AG04450 (cell line): ENCODE results near the gene CDKAL1. TPM values are rescaled to one million over a fixed set of nuclear protein-coding genes. Genes with fewer than 3 reads are reported as not detected.

Source experiments
- CTCF ChIA-PET: fragments of 300-600, 350-600 bp; formaldehyde crosslinking; extraction: SDS; loops from one replicate; lab custom pipeline; 2022; ENCODE audit warnings: antibody characterized with exemption, inconsistent platforms; lab: Charles Lee
- POLR2A ChIA-PET: fragments of 350-600 bp; formaldehyde crosslinking; extraction: SDS; loops from one replicate; lab custom pipeline; 2021; ENCODE audit warnings: antibody characterized with exemption, inconsistent platforms; lab: Yijun Ruan, JAX
- DNase-seq: peaks from one replicate; pipeline ENCODE4 v3.0.0-alpha.2; 2011; ENCODE audit warnings: low read depth, low spot score
- H3K27ac ChIP-seq: one replicate; pipeline ENCODE4 v1.5.1; 2012; ENCODE audit warnings: low read depth, low read length, control low read depth
- H3K27me3 ChIP-seq: one replicate; pipeline ENCODE4 v1.6.0; 2012; ENCODE audit warnings: low read length; ENCODE audit not compliant: control insufficient read depth, insufficient read depth
- H3K4me3 ChIP-seq: 2 replicates; pipeline ENCODE4 v1.5.1; 2011; ENCODE audit warnings: mild to moderate bottlenecking, low read depth, low read length, control low read depth
- H3K9me3 ChIP-seq: 2 replicates; pipeline ENCODE4 v1.5.1; 2012; ENCODE audit warnings: low read length; ENCODE audit not compliant: control insufficient read depth, insufficient read depth
- polyA plus RNA-seq: library from polyadenylated mRNA; depleted of rRNA; stranded (reverse); fragments of >200 nt; gene quantifications from 2 replicates; pipeline ENCODE4 v1.2.3, GENCODE V29; 2011
- TF ChIP-seq, protein P1 (sequence below): IDR thresholded peaks from 2 replicates; pipeline ENCODE4 v1.5.1; 2011; ENCODE audit warnings: low read depth, low read length, control low read depth, inconsistent platforms

The CDKAL1 gene
- polyA plus RNA-seq, 1 experiment, result 9.2 TPM

DNA sequence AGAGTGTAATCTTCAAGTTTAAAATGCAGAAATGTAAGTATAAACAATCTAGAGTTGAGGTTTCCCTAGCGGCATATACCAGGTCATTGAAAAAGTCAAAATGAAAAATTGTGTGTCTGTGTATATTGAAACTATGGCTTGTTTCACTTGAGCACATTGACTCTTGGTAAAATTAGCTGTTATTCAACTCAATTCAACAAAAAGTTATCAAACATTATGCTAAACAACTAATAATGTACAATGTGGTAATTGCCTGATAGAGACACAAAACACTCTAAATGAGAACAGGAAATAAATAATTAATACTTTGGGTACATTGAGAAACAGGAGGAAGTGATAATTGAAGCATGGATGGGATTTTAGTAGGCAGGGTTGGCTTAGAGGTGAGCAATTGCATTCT is 444.8 kb downstream of the CDKAL1 start:
- ChIA-PET POLR2A (interaction anchor here (0.5 to 1.3 kb wide), 5 partner anchors 18 to 616 kb away, joined by 3 to 5 read pairs (median 4); partner anchors contain the start of gene SOX4), CTCF (interaction anchor here (1.1 kb wide), 1 partner anchor 610 kb away, joined by 4 read pairs; no protein-coding TSS in a partner anchor)
- DNase-seq, result no peak
- Histone ChIP-seq H3K27ac (no peak overlapping the region), H3K27me3 (no peaks in the 10 kb centered on the region), H3K9me3 (peaks cover 2% of the 10 kb centered on the region), H3K4me3 (no peak overlapping the region)
- TF ChIP-seq, protein P1, sequence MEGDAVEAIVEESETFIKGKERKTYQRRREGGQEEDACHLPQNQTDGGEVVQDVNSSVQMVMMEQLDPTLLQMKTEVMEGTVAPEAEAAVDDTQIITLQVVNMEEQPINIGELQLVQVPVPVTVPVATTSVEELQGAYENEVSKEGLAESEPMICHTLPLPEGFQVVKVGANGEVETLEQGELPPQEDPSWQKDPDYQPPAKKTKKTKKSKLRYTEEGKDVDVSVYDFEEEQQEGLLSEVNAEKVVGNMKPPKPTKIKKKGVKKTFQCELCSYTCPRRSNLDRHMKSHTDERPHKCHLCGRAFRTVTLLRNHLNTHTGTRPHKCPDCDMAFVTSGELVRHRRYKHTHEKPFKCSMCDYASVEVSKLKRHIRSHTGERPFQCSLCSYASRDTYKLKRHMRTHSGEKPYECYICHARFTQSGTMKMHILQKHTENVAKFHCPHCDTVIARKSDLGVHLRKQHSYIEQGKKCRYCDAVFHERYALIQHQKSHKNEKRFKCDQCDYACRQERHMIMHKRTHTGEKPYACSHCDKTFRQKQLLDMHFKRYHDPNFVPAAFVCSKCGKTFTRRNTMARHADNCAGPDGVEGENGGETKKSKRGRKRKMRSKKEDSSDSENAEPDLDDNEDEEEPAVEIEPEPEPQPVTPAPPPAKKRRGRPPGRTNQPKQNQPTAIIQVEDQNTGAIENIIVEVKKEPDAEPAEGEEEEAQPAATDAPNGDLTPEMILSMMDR, result no peak

- ChIA-PET POLR2A (no interaction called here), CTCF (no interaction called here)
- Histone ChIP-seq H3K27ac (no peak overlapping the region), H3K4me3 (no peak overlapping the region), H3K27me3 (no peaks in the 10 kb centered on the region), H3K9me3 (peaks cover 9% of the 10 kb centered on the region)
- TF ChIP-seq, protein P1, result no peak
- DNase-seq, result no peak
These were observed 449.7 kb downstream of the CDKAL1 start for GRCh38 chr6:20983961-20984360.

DNA sequence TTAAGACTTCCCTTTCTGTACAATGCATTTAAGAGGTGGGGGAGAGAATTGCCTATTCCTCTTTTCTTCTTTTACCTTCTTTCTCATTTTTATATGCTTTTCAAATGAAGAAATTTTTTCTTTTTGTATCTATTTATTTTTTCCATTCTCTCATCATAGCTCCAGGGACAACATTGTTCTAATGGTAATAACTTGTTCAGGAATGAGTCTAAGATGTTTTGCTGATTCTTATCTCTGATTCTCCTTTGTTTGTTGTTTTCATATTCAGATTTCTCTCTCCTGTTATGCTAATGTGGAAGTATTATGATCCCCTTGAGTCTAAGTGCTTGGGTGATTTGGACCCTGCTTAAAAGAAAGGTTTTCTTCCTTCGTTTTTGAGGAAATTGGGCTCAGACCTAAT is 451.6 kb downstream of the CDKAL1 start:
- ChIA-PET CTCF (interaction anchor here (0.6 kb wide), 1 partner anchor 19 kb away, joined by 3 read pairs; no protein-coding TSS in a partner anchor), POLR2A (interaction anchor here (0.7 kb wide), 2 partner anchors 81 to 99 kb away, joined by 3 to 4 read pairs; no protein-coding TSS in a partner anchor)
- TF ChIP-seq, protein P1, result no peak
- Histone ChIP-seq H3K27me3 (no peaks in the 10 kb centered on the region), H3K27ac (no peak overlapping the region), H3K4me3 (no peak overlapping the region), H3K9me3 (peaks cover 9% of the 10 kb centered on the region)
- DNase-seq, result no peak

DNA sequence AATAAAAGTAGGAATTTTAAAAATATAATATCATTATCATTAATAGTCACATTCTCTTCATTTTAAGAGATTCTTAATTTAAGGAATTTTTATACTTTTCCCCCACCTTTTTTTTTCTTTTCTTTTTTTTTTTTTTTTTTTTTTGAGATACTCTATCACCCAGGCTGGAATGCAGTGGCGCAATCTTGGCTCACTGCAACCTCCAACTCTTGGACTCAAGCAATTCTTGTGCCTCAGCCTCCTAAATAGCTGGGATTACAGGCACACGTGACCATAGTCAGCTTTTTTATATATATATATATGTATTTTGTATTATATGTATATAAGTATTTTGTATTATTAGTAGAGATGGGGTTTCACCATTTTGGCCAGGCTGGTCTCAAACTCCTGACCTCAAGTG is 457.7 kb downstream of the CDKAL1 start:
- DNase-seq, result no peak

DNA sequence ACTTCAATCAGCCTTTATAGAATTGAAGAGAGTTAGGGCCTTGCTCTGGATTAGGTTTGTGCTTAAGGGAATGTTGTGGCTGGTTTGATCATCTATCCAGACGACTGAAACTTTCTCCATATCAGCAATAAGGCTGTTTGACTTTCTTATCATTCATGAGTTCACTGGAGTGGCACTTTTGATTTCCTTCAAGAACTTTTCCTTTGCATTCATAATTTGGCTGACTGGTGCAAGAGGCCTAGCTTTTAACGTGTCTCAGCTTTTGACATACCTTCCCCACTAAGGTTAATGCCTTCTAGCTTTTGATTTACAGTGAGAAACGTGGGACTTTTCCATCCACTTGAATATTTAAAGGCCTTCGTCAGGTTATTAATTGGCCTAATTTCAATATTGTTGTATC is 461.8 kb downstream of the CDKAL1 start:
- ChIA-PET POLR2A (no interaction called here), CTCF (no interaction called here)
- no peak overlapping the region for H3K4me3 ChIP-seq
- DNase-seq, result no peak
- TF ChIP-seq, protein P1, result no peak
- H3K27me3 ChIP-seq, result no peaks in the 10 kb centered on the region
- no peaks in the 10 kb centered on the region for H3K9me3 ChIP-seq
- no peak overlapping the region for H3K27ac ChIP-seq

More for the DNA sequence above, 457.7 kb downstream of the CDKAL1 start:
- no peaks in the 10 kb centered on the region for H3K27me3 ChIP-seq
- H3K27ac ChIP-seq, result no peak overlapping the region
- ChIA-PET CTCF (no interaction called here), POLR2A (no interaction called here)
- TF ChIP-seq, protein P1, result no peak
- no peaks in the 10 kb centered on the region for H3K9me3 ChIP-seq
- no peak overlapping the region for H3K4me3 ChIP-seq
